Endodermal cell (in vitro differentiated cells): Measurements from ENCODE around the gene TNS2. TPM values are rescaled to one million over a fixed set of nuclear protein-coding genes. Genes with fewer than 3 reads are reported as not detected.
A peak's percentile ranks its signal among the peaks of the same experiment; 100 is the strongest.

Experiments
- DNase-seq: peaks from one replicate; pipeline ENCODE4 v3.0.0-alpha.2; 2017
- H3K27ac ChIP-seq: 2 replicates; pipeline ENCODE4 v1.5.1; 2013; ENCODE audit warnings: mild to moderate bottlenecking, low read depth, low read length, moderate library complexity
- H3K27me3 ChIP-seq: 2 replicates; pipeline ENCODE4 v1.6.1; 2013; ENCODE audit warnings: mild to moderate bottlenecking, low read length, moderate library complexity; ENCODE audit not compliant: insufficient read depth, control insufficient read depth, poor library complexity, severe bottlenecking
- H3K36me3 ChIP-seq: 2 replicates; pipeline ENCODE4 v1.7.0; 2013; ENCODE audit warnings: mild to moderate bottlenecking, low read length, moderate library complexity; ENCODE audit not compliant: control insufficient read depth, insufficient read depth
- H3K4me1 ChIP-seq: one replicate; pipeline ENCODE4 v1.7.0; 2013; ENCODE audit warnings: low read length; ENCODE audit not compliant: control insufficient read depth, insufficient read depth
- H3K4me3 ChIP-seq: 2 replicates; pipeline ENCODE4 v1.5.1; 2013; ENCODE audit warnings: mild to moderate bottlenecking, low read length, moderate library complexity
- H3K9ac ChIP-seq: 2 replicates; pipeline ENCODE4 v1.6.1; 2013; ENCODE audit warnings: mild to moderate bottlenecking, low read length, moderate library complexity; ENCODE audit not compliant: poor library complexity, severe bottlenecking; ENCODE audit errors: extremely low read depth
- H3K9me3 ChIP-seq: 2 replicates; pipeline ENCODE4 v1.6.1; 2013; ENCODE audit warnings: mild to moderate bottlenecking, low read length, moderate library complexity; ENCODE audit not compliant: control insufficient read depth
- H3K27ac Mint-ChIP-seq: 2 replicates; pipeline ENCODE4 v1.8.0; 2020; ENCODE audit warnings: mixed read lengths
- H3K27me3 Mint-ChIP-seq: 2 replicates; pipeline ENCODE4 v1.8.0; 2021; ENCODE audit warnings: mild to moderate bottlenecking, mixed read lengths; ENCODE audit not compliant: insufficient read depth
- H3K36me3 Mint-ChIP-seq: 2 replicates; pipeline ENCODE4 v1.8.0; 2020; ENCODE audit warnings: low read depth, mixed read lengths
- H3K4me1 Mint-ChIP-seq: 2 replicates; pipeline ENCODE4 v1.8.0; 2020; ENCODE audit warnings: mixed read lengths
- H3K4me3 Mint-ChIP-seq: 2 replicates; pipeline ENCODE4 v1.8.0; 2020; ENCODE audit warnings: mild to moderate bottlenecking, moderate library complexity, mixed read lengths
- H3K9me3 Mint-ChIP-seq: 2 replicates; pipeline ENCODE4 v1.8.0; 2020; ENCODE audit warnings: mild to moderate bottlenecking, mixed read lengths
- WGBS, 2 experiments: methylation state at CpG; one replicate each; pipeline versions ENCODE4 v1.1.5 to v1.1.7; 2013; ENCODE audit warnings: missing lambda C conversion rate in 2 of 2, mixed read lengths in 1 of 2; ENCODE audit not compliant: insufficient coverage in 1 of 2, insufficient read length in 1 of 2; 5-methylcytosine and 5-hydroxymethylcytosine counted together
- total RNA-seq, 2 donors: library from RNA; stranded (reverse); fragmentation: NEBNext Ultra II Directional in 1 of 2; extraction: Animal tissue kit (Norgen Biotek cat#: 25700) in 1 of 2; gene quantifications; 2 replicates in 1 of 2; 3 replicates in 1 of 2; pipeline ENCODE4 v1.2.1, GENCODE V29; 2021
- TF ChIP-seq, protein P1 (sequence below): fragments of 200-600 bp; sonication (generic); conservative IDR thresholded peaks from 2 replicates; pipeline ENCODE4 v1.5.0; 2021; ENCODE audit warnings: antibody characterized with exemption, mild to moderate bottlenecking

TNS2 gene
- total RNA-seq, 2 donors from 2014 or later = 10.2 to 12.6 TPM

DNA sequence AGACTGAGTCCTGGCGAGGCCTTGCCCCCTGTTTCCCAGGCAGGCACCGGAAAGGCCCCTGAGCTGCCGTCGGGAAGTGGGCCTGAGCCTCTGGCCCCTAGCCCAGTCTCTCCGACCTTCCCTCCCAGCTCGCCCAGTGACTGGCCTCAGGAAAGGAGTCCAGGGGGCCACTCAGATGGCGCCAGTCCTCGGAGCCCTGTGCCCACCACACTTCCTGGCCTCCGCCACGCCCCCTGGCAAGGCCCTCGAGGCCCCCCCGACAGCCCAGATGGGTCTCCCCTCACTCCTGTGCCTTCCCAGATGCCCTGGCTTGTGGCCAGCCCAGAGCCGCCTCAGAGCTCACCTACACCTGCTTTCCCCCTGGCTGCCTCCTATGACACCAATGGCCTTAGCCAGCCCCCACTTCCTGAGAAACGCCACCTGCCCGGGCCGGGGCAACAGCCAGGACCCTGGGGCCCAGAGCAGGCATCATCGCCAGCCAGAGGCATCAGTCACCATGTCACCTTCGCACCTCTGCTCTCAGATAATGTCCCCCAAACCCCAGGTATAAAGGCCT is 10.9 kb downstream of the TNS2 start:
- Histone ChIP-seq H3K27ac (no peak overlapping the region), H3K36me3 (peaks cover 11% of the 10 kb centered on the region), H3K4me3 (no peak overlapping the region), H3K9me3 (no peaks in the 10 kb centered on the region), H3K9ac (no peak overlapping the region), H3K4me1 (no peaks in the 10 kb centered on the region), H3K27me3 (no peaks in the 10 kb centered on the region)
- TF ChIP-seq, protein P1, sequence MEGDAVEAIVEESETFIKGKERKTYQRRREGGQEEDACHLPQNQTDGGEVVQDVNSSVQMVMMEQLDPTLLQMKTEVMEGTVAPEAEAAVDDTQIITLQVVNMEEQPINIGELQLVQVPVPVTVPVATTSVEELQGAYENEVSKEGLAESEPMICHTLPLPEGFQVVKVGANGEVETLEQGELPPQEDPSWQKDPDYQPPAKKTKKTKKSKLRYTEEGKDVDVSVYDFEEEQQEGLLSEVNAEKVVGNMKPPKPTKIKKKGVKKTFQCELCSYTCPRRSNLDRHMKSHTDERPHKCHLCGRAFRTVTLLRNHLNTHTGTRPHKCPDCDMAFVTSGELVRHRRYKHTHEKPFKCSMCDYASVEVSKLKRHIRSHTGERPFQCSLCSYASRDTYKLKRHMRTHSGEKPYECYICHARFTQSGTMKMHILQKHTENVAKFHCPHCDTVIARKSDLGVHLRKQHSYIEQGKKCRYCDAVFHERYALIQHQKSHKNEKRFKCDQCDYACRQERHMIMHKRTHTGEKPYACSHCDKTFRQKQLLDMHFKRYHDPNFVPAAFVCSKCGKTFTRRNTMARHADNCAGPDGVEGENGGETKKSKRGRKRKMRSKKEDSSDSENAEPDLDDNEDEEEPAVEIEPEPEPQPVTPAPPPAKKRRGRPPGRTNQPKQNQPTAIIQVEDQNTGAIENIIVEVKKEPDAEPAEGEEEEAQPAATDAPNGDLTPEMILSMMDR = no peak
- Mint-ChIP-seq H3K9me3 (no peaks in the 10 kb centered on the region), H3K4me1 (peaks cover 7% of the 10 kb centered on the region), H3K4me3 (no peak overlapping the region), H3K36me3 (peaks cover 15% of the 10 kb centered on the region), H3K27me3 (peaks cover 17% of the 10 kb centered on the region), H3K27ac (no peak overlapping the region)
- no peak for DNase-seq
- 90 to 94% methylated on average over 2 to 18 of the region's 18 CpGs for WGBS, 2 experiments

- Mint-ChIP-seq H3K36me3 (peaks cover 21% of the 10 kb centered on the region), H3K27me3 (peaks cover 16% of the 10 kb centered on the region), H3K4me1 (peaks cover 9% of the 10 kb centered on the region), H3K9me3 (no peaks in the 10 kb centered on the region), H3K4me3 (no peak overlapping the region), H3K27ac (peak overlapping the region; percentile 61)
- DNase-seq = peak; percentile 86
- H3K27me3 ChIP-seq = no peaks in the 10 kb centered on the region
- H3K4me3 ChIP-seq = no peak overlapping the region
- H3K27ac ChIP-seq = no peak overlapping the region
- TF ChIP-seq, protein P1 = peak; percentile 66
- 90 to 93% methylated on average over 3 to 5 of the region's 5 CpGs for WGBS, 2 experiments
- H3K9ac ChIP-seq = no peak overlapping the region
- no peaks in the 10 kb centered on the region for H3K9me3 ChIP-seq
- no peaks in the 10 kb centered on the region for H3K4me1 ChIP-seq
- H3K36me3 ChIP-seq = peaks cover 10% of the 10 kb centered on the region
These were observed 11.6 kb downstream of the TNS2 start for GRCh38 chr12:53061404-53062010.

- WGBS, 2 experiments = 89 to 99% methylated on average over 10 to 20 of the region's 20 CpGs
These were observed 12.4 kb downstream of the TNS2 start for GRCh38 chr12:53062011-53062961.

More at GRCh38 chr12:53062011-53062961, 12.4 kb downstream of the TNS2 start:
- H3K4me3 ChIP-seq = no peak overlapping the region
- H3K4me3 Mint-ChIP-seq = no peak overlapping the region
- no peaks in the 10 kb centered on the region for H3K9me3 Mint-ChIP-seq
- no peaks in the 10 kb centered on the region for H3K4me1 ChIP-seq
- DNase-seq = peak; percentile 35
- H3K36me3 Mint-ChIP-seq = peaks cover 22% of the 10 kb centered on the region
- H3K9me3 ChIP-seq = no peaks in the 10 kb centered on the region
- peaks cover 9% of the 10 kb centered on the region for H3K4me1 Mint-ChIP-seq
- peaks cover 12% of the 10 kb centered on the region for H3K27me3 Mint-ChIP-seq
- H3K27ac ChIP-seq = no peak overlapping the region
- TF ChIP-seq, protein P1 = no peak
- H3K27ac Mint-ChIP-seq = no peak overlapping the region
- H3K36me3 ChIP-seq = peaks cover 10% of the 10 kb centered on the region
- no peaks in the 10 kb centered on the region for H3K27me3 ChIP-seq
- H3K9ac ChIP-seq = no peak overlapping the region
